NB4 (cell line): ENCODE results near the gene MLLT3.

Experiments
- DNase-seq: peaks from one replicate; pipeline ENCODE4 v3.0.0; 2010; ENCODE audit warnings: low read depth
- H3K4me3 ChIP-seq: one replicate; pipeline ENCODE4 v1.5.1; 2011; ENCODE audit warnings: mild to moderate bottlenecking, low read depth, low read length, moderate library complexity
- MYC ChIP-seq: IDR thresholded peaks from 2 replicates; pipeline ENCODE4 v1.6.1; 2011; ENCODE audit warnings: low read depth, low read length
- POLR2A ChIP-seq: IDR thresholded peaks from 2 replicates; pipeline ENCODE4 v1.6.1; 2011; ENCODE audit warnings: mild to moderate bottlenecking; ENCODE audit not compliant: insufficient read length; ENCODE audit errors: extremely low read depth
- TF ChIP-seq, protein P1 (sequence below): IDR thresholded peaks from 2 replicates; pipeline ENCODE4 v1.6.1; 2011; ENCODE audit warnings: low read depth, low read length
- TF ChIP-seq, protein P2 (sequence below): IDR thresholded peaks from one replicate; pipeline ENCODE4 v1.5.1; 2012; ENCODE audit warnings: low read depth, low read length

The MLLT3 gene

DNA sequence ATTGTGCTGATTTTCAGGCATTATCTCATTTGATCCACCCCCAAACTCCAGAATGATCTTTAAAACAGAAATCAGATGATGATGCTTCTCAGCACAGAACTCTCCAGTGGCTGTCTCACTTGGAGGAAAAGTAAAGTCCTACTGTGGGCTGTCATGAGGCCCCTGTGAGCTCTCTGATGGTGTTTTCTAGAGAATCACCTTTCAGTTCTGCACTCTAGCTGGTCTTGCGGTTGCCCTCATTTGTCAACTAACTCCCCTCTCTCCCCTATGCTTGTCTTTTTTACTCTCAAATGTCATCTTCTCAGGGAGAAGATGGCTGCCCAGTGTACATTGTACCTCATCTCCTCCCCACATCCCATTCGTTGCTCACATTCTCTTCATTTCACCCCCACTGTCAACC, 295.8 kb downstream of the MLLT3 start:
- H3K4me3 ChIP-seq = no peak overlapping the region
- TF ChIP-seq POLR2A (no peak), MYC (no peak)
- TF ChIP-seq, protein P1, sequence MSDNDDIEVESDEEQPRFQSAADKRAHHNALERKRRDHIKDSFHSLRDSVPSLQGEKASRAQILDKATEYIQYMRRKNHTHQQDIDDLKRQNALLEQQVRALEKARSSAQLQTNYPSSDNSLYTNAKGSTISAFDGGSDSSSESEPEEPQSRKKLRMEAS = no peak
- TF ChIP-seq, protein P2, sequence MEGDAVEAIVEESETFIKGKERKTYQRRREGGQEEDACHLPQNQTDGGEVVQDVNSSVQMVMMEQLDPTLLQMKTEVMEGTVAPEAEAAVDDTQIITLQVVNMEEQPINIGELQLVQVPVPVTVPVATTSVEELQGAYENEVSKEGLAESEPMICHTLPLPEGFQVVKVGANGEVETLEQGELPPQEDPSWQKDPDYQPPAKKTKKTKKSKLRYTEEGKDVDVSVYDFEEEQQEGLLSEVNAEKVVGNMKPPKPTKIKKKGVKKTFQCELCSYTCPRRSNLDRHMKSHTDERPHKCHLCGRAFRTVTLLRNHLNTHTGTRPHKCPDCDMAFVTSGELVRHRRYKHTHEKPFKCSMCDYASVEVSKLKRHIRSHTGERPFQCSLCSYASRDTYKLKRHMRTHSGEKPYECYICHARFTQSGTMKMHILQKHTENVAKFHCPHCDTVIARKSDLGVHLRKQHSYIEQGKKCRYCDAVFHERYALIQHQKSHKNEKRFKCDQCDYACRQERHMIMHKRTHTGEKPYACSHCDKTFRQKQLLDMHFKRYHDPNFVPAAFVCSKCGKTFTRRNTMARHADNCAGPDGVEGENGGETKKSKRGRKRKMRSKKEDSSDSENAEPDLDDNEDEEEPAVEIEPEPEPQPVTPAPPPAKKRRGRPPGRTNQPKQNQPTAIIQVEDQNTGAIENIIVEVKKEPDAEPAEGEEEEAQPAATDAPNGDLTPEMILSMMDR = no peak
- no peak for DNase-seq

GRCh38 chr9:20325008-20325407, 297.3 kb downstream of the MLLT3 start:
- TF ChIP-seq, protein P2 = no peak
- TF ChIP-seq POLR2A = no peak
- TF ChIP-seq MYC = no peak
- TF ChIP-seq, protein P1 = no peak
- DNase-seq = no peak
- H3K4me3 ChIP-seq = no peak overlapping the region

DNA sequence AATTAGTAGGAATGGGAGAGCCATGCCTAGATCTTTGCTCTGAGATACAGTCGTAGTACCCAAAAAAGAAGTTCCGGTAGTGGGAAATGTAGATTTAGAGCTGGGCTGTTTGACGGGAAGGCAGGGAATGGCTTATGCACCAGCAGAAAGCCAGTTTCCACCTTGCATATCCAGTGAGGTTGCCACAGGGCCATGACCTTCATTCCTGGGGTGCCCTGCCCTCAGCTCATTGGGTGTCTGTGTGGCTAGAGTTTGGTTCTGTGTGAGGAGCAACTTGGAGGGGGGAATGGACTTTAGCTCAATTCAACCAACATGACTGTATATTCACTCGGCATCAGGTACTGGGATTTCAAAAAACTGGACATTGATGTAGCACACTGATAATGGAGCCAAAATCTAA, 300.1 kb downstream of the MLLT3 start:
- H3K4me3 ChIP-seq = no peak overlapping the region
- TF ChIP-seq, protein P1 = no peak
- no peak for TF ChIP-seq MYC
- TF ChIP-seq POLR2A = no peak
- TF ChIP-seq, protein P2 = no peak
- no peak for DNase-seq

- no peak for DNase-seq
- TF ChIP-seq, protein P1 = no peak
- TF ChIP-seq MYC = no peak
- no peak for TF ChIP-seq POLR2A
- TF ChIP-seq, protein P2 = no peak
- H3K4me3 ChIP-seq = no peak overlapping the region
Measured at GRCh38 chr9:20321423-20322082, 300.7 kb downstream of the MLLT3 start.

DNA sequence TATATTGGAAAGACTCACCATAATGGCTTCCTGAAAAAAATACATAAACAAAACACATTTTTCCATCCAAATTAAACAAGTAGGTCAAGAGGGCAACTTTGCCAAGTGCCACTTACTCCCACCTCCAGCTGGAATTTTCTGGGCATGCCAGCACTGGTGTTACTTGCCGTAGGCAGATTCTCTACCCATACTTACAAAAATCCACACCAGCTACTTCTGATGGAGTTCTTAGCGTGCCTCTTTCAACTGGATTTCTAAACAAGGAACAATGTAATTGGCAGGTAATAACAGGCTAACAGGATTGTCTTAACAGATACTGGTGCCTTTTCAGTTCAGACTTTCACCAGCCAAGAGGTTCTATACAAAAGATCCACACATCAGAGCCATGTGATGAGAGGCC, 301.4 kb downstream of the MLLT3 start:
- TF ChIP-seq MYC = no peak
- TF ChIP-seq, protein P1 = no peak
- TF ChIP-seq POLR2A = no peak
- TF ChIP-seq, protein P2 = no peak
- no peak for DNase-seq
- H3K4me3 ChIP-seq = no peak overlapping the region
